ENCODE data around the gene NREP. TPM values are rescaled to one million over a fixed set of nuclear protein-coding genes. Genes with fewer than 3 reads are reported as not detected.

The NREP gene
- total and polyA plus RNA-seq, 2 experiments from 2014 or later = 260 to 300 TPM

DNA sequence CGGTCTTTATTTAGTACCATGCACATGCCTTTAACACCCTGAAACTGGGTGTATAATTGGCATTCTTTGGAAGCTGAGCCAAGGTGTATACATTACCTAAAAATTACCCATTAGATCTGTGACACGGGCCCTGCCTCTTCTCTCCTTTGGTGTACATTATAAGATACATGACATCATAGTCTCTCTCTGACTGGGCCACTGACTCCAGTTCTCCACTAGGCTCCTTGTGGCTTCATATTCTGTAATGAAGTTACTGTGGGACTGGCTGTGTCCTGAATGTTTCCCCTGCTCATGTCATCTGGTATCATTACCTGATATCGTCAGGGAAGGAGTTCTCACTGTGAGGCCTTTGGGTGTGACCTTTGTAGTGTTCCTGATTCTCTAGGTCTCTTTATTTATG lies 65.5 kb downstream of the NREP start:
- no peaks in the 10 kb centered on the region for H3K9me2 ChIP-seq (ENCODE audit: insufficient read depth)
- no peaks in the 10 kb centered on the region for H3F3A ChIP-seq (replicated peaks; ENCODE audit: low read depth)
- ATAC-seq (no peak), DNase-seq (ENCODE audit: low spot score) (no peak)
- H3K27me3 ChIP-seq (ENCODE audit: insufficient read depth) = no peaks in the 10 kb centered on the region
- H4K20me1 ChIP-seq (replicated peaks; ENCODE audit: insufficient read depth) = no peaks in the 10 kb centered on the region
- no peaks in the 10 kb centered on the region for H3K36me3 ChIP-seq (ENCODE audit: insufficient read depth)
- no peak overlapping the region for H3K27ac ChIP-seq (ENCODE audit: low read depth)
- no peaks in the 10 kb centered on the region for H3K36me3 Mint-ChIP-seq (ENCODE audit: low read depth)
- H3K27me3 Mint-ChIP-seq (ENCODE audit: insufficient read depth, low read depth, poor library complexity) = no peaks in the 10 kb centered on the region
- TF ChIP-seq ZNF331 (CRISPR knock-in tag; IDR thresholded peaks at IDR 0.05; ENCODE audit: low read depth) = no peak
- TF ChIP-seq ZNF114 (CRISPR knock-in tag; IDR thresholded peaks at IDR 0.05) = no peak
- TF ChIP-seq JUNB (IDR thresholded peaks at IDR 0.05; ENCODE audit: unreplicated experiment) = no peak
- H3K27ac Mint-ChIP-seq = no peak overlapping the region
- no peak overlapping the region for H3K4me3 Mint-ChIP-seq
- H3K4me3 ChIP-seq = no peak overlapping the region
- H3K4me1 Mint-ChIP-seq = peaks cover 15% of the 10 kb centered on the region
- H3K9me3 Mint-ChIP-seq = no peaks in the 10 kb centered on the region
- peaks cover 10% of the 10 kb centered on the region for H3K4me1 ChIP-seq (ENCODE audit: insufficient read depth)
- H2AFZ ChIP-seq = no peak overlapping the region
- H3K79me2 ChIP-seq (replicated peaks; ENCODE audit: insufficient read depth) = no peaks in the 10 kb centered on the region
- H3K4me2 ChIP-seq = no peak overlapping the region

DNA sequence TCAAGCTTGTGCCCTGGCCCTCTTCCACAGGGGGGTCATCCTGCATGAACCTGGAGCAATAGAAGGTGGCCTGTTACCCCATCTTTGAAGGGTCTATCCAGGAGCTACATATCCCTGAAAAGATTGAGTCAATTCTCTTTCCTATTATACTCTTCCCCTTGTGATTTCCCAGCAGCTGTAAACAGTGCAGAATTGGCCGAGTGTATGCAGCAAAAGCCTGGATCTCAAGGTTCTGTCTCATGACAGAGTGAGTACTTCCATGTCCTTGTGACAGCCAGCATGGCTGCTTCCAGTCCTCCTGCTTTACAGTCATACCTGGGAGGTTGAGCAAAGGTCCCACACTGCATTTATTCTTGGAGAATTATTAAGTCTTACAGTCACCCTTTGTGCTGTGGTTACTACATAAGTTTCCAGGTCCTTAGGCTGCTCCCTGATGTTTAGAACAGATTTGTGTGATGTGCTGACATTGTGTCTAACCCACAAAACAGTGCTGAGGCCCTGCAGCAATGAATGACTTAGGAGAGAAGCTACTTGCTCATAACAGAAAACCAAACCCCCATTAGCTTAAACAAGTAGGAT lies 67.5 kb downstream of the NREP start:
- H3K27ac Mint-ChIP-seq = no peak overlapping the region
- Histone ChIP-seq H3K4me1 (ENCODE audit: insufficient read depth) (no peaks in the 10 kb centered on the region; the same call in 1 of the 2 replicates), H3K4me3 (no peak overlapping the region), H3K36me3 (ENCODE audit: insufficient read depth) (no peaks in the 10 kb centered on the region), H3K79me2 (replicated peaks; ENCODE audit: insufficient read depth) (no peaks in the 10 kb centered on the region), H3K27me3 (ENCODE audit: insufficient read depth) (no peaks in the 10 kb centered on the region), H2AFZ (no peak overlapping the region), H3F3A (replicated peaks; ENCODE audit: low read depth) (no peaks in the 10 kb centered on the region), H3K4me2 (no peak overlapping the region), H4K20me1 (replicated peaks; ENCODE audit: insufficient read depth) (no peaks in the 10 kb centered on the region), H3K9me2 (ENCODE audit: insufficient read depth) (no peaks in the 10 kb centered on the region), H3K27ac (ENCODE audit: low read depth) (no peak overlapping the region)
- no peak overlapping the region for H3K4me3 Mint-ChIP-seq
- no peaks in the 10 kb centered on the region for H3K36me3 Mint-ChIP-seq (ENCODE audit: low read depth)
- no peak for TF ChIP-seq EZH2 (IDR thresholded peaks at IDR 0.05; ENCODE audit: low read depth, unreplicated experiment)
- TF ChIP-seq, protein P1, sequence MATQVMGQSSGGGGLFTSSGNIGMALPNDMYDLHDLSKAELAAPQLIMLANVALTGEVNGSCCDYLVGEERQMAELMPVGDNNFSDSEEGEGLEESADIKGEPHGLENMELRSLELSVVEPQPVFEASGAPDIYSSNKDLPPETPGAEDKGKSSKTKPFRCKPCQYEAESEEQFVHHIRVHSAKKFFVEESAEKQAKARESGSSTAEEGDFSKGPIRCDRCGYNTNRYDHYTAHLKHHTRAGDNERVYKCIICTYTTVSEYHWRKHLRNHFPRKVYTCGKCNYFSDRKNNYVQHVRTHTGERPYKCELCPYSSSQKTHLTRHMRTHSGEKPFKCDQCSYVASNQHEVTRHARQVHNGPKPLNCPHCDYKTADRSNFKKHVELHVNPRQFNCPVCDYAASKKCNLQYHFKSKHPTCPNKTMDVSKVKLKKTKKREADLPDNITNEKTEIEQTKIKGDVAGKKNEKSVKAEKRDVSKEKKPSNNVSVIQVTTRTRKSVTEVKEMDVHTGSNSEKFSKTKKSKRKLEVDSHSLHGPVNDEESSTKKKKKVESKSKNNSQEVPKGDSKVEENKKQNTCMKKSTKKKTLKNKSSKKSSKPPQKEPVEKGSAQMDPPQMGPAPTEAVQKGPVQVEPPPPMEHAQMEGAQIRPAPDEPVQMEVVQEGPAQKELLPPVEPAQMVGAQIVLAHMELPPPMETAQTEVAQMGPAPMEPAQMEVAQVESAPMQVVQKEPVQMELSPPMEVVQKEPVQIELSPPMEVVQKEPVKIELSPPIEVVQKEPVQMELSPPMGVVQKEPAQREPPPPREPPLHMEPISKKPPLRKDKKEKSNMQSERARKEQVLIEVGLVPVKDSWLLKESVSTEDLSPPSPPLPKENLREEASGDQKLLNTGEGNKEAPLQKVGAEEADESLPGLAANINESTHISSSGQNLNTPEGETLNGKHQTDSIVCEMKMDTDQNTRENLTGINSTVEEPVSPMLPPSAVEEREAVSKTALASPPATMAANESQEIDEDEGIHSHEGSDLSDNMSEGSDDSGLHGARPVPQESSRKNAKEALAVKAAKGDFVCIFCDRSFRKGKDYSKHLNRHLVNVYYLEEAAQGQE (IDR thresholded peaks at IDR 0.05; ENCODE audit: unreplicated experiment) = no peak
- TF ChIP-seq POLR2AphosphoS5 (IDR thresholded peaks at IDR 0.05; ENCODE audit: low read depth) = no peak
- ATAC-seq (no peak), DNase-seq (ENCODE audit: low spot score) (no peak)
- no peaks in the 10 kb centered on the region for H3K9me3 Mint-ChIP-seq
- peaks cover 7% of the 10 kb centered on the region for H3K4me1 Mint-ChIP-seq
- no peaks in the 10 kb centered on the region for H3K27me3 Mint-ChIP-seq (ENCODE audit: insufficient read depth, low read depth, poor library complexity)

DNA sequence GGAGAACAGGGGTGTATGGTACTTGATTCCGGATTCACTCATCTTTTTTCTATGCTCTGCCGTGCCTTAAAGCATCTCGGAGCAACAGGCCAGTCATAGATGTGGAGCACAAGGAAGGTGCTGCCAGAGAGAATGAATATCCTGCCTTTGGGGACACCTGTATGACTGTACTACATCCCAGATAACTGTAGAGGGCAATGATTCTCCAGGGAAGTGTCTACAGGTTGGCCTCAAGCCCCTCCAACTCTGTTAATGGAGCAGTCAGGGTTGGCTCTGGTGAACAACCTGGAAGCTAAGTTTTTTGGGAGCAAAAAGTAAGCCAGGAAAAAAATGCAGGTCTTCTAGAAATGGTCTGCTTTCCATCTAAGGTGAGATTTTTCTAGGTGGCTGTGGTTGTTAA lies 71.0 kb downstream of the NREP start:
- Mint-ChIP-seq H3K36me3 (ENCODE audit: low read depth) (no peaks in the 10 kb centered on the region), H3K4me3 (no peak overlapping the region), H3K4me1 (peaks cover 16% of the 10 kb centered on the region), H3K27ac (no peak overlapping the region), H3K9me3 (no peaks in the 10 kb centered on the region), H3K27me3 (ENCODE audit: insufficient read depth, low read depth, poor library complexity) (no peaks in the 10 kb centered on the region)
- Histone ChIP-seq H3K4me1 (ENCODE audit: insufficient read depth) (no peaks in the 10 kb centered on the region; the same call in 1 of the 2 replicates), H4K20me1 (replicated peaks; ENCODE audit: insufficient read depth) (no peaks in the 10 kb centered on the region), H3K4me3 (no peak overlapping the region), H3F3A (replicated peaks; ENCODE audit: low read depth) (no peaks in the 10 kb centered on the region), H3K4me2 (no peak overlapping the region), H3K9me2 (ENCODE audit: insufficient read depth) (no peaks in the 10 kb centered on the region), H3K79me2 (replicated peaks; ENCODE audit: insufficient read depth) (no peaks in the 10 kb centered on the region), H3K27ac (ENCODE audit: low read depth) (no peak overlapping the region), H3K27me3 (ENCODE audit: insufficient read depth) (no peaks in the 10 kb centered on the region), H2AFZ (no peak overlapping the region), H3K36me3 (ENCODE audit: insufficient read depth) (no peaks in the 10 kb centered on the region)
- peak; percentile 57 to 78 for TF ChIP-seq CTCF (conservative IDR thresholded peaks at IDR 0.05; ENCODE audit: low read depth in 2 of 2)
- no peak for TF ChIP-seq POLR2AphosphoS5 (IDR thresholded peaks at IDR 0.05; ENCODE audit: low read depth)
- TF ChIP-seq, protein P1 (IDR thresholded peaks at IDR 0.05; ENCODE audit: unreplicated experiment) = no peak
- ATAC-seq = peak; percentile 97
- peak; percentile 75 for DNase-seq (ENCODE audit: low spot score)

Measured in GM23338 (cell line).